H9 (cell line): ENCODE data around the gene NET1. TPM values are rescaled to one million over a fixed set of nuclear protein-coding genes. Genes with fewer than 3 reads are reported as not detected.

Source experiments
- DNase-seq: peaks from one replicate; pipeline ENCODE4 v3.0.0-alpha.2; 2017
- H2AFZ ChIP-seq: one replicate; pipeline ENCODE4 v1.6.1; 2013; ENCODE audit warnings: mild to moderate bottlenecking, low read length, control low read depth, moderate library complexity
- H2AK5ac ChIP-seq: 2 replicates; pipeline ENCODE4 v1.6.1; 2013; ENCODE audit warnings: low read length, control low read depth, mixed read lengths; ENCODE audit not compliant: insufficient read length
- H2BK120ac ChIP-seq: one replicate; pipeline ENCODE4 v1.6.1; 2013; ENCODE audit warnings: low read depth, mild to moderate bottlenecking, low read length, control low read depth, inconsistent platforms; ENCODE audit not compliant: poor library complexity, severe bottlenecking
- H2BK12ac ChIP-seq: 2 replicates; pipeline ENCODE4 v1.6.1; 2013; ENCODE audit warnings: low read length, control low read depth, mixed read lengths, low read depth; ENCODE audit not compliant: insufficient read length
- H2BK15ac ChIP-seq: 2 replicates; pipeline ENCODE4 v1.6.1; 2013; ENCODE audit warnings: low read depth, low read length, control low read depth
- H2BK20ac ChIP-seq: one replicate; pipeline ENCODE4 v1.6.1; 2013; ENCODE audit warnings: low read depth, mild to moderate bottlenecking, low read length, control low read depth, inconsistent platforms; ENCODE audit not compliant: poor library complexity, severe bottlenecking
- H2BK5ac ChIP-seq: 2 replicates; pipeline ENCODE4 v1.6.1; 2013; ENCODE audit warnings: low read length, control low read depth, mixed read lengths; ENCODE audit not compliant: insufficient read length
- H3K14ac ChIP-seq: 2 replicates; pipeline ENCODE4 v1.6.1; 2013; ENCODE audit warnings: low read length, control low read depth; ENCODE audit not compliant: insufficient read depth
- H3K18ac ChIP-seq: 2 replicates; pipeline ENCODE4 v1.6.1; 2013; ENCODE audit warnings: low read depth, mild to moderate bottlenecking, mixed read lengths, low read length, control low read depth; ENCODE audit not compliant: insufficient read length
- H3K23ac ChIP-seq: 2 replicates; pipeline ENCODE4 v1.6.1; 2013; ENCODE audit warnings: low read length, control low read depth, mixed read lengths, low read depth; ENCODE audit not compliant: insufficient read length
- H3K23me2 ChIP-seq: 2 replicates; pipeline ENCODE4 v1.6.1; 2013; ENCODE audit warnings: low read depth, mild to moderate bottlenecking, mixed read lengths, low read length, control low read depth; ENCODE audit not compliant: insufficient read length, poor library complexity, severe bottlenecking
- H3K27ac ChIP-seq: 2 replicates; pipeline ENCODE4 v1.5.1; 2013; ENCODE audit warnings: low read length, control low read depth, mixed read lengths, low read depth; ENCODE audit not compliant: insufficient read length
- H3K27me3 ChIP-seq: 2 replicates; pipeline ENCODE4 v1.6.1; 2013; ENCODE audit warnings: low read length, control low read depth, inconsistent platforms; ENCODE audit not compliant: insufficient read depth
- H3K4ac ChIP-seq: 2 replicates; pipeline ENCODE4 v1.6.1; 2013; ENCODE audit warnings: low read depth, mild to moderate bottlenecking, control low read depth, inconsistent platforms, low read length, moderate library complexity
- H3K4me1 ChIP-seq: 2 replicates; pipeline ENCODE4 v1.6.1; 2013; ENCODE audit warnings: low read length, control low read depth, inconsistent platforms; ENCODE audit not compliant: insufficient read depth
- H3K4me2 ChIP-seq: 2 replicates; pipeline ENCODE4 v1.6.1; 2013; ENCODE audit warnings: low read length, control low read depth, mixed read lengths; ENCODE audit not compliant: insufficient read length, insufficient read depth
- H3K56ac ChIP-seq: 2 replicates; pipeline ENCODE4 v1.6.1; 2013; ENCODE audit warnings: low read depth, mild to moderate bottlenecking, mixed read lengths, low read length, control low read depth; ENCODE audit not compliant: insufficient read length
- H3K79me1 ChIP-seq: 2 replicates; pipeline ENCODE4 v1.6.1; 2013; ENCODE audit warnings: low read depth, mild to moderate bottlenecking, moderate library complexity, low read length, control low read depth, inconsistent platforms; ENCODE audit not compliant: insufficient read depth, poor library complexity, severe bottlenecking
- H3K79me2 ChIP-seq: 2 replicates; pipeline ENCODE4 v1.6.1; 2013; ENCODE audit warnings: low read length, control low read depth, inconsistent platforms; ENCODE audit not compliant: insufficient read depth
- H3K9ac ChIP-seq: 2 replicates; pipeline ENCODE4 v1.6.1; 2013; ENCODE audit warnings: low read length, control low read depth, mixed read lengths; ENCODE audit not compliant: insufficient read length; ENCODE audit errors: extremely low read depth
- H3K9me3 ChIP-seq: one replicate; pipeline ENCODE4 v1.6.1; 2013; ENCODE audit warnings: low read depth, low read length, inconsistent platforms; ENCODE audit not compliant: control insufficient read depth
- H3T11ph ChIP-seq: one replicate; pipeline ENCODE4 v1.6.1; 2013; ENCODE audit warnings: mild to moderate bottlenecking, low read length, control low read depth, inconsistent platforms
- H4K20me1 ChIP-seq: one replicate; pipeline ENCODE4 v1.6.1; 2013; ENCODE audit not compliant: control insufficient read depth, insufficient read length, insufficient read depth
- H4K5ac ChIP-seq: 2 replicates; pipeline ENCODE4 v1.6.1; 2013; ENCODE audit warnings: low read depth, mild to moderate bottlenecking, mixed read lengths, low read length, control low read depth; ENCODE audit not compliant: insufficient read length
- H4K8ac ChIP-seq: replicated peaks from 2 replicates; pipeline ENCODE4 v1.6.1; 2013; ENCODE audit warnings: low read length, control low read depth, mixed read lengths, low read depth; ENCODE audit not compliant: insufficient read length
- H4K91ac ChIP-seq: 2 replicates; pipeline ENCODE4 v1.6.1; 2013; ENCODE audit warnings: low read depth, mild to moderate bottlenecking, moderate library complexity, mixed read lengths, low read length, control low read depth; ENCODE audit not compliant: insufficient read length
- H3K27ac Mint-ChIP-seq, 3 experiments: 2 replicates in 2 of 3; 3 replicates in 1 of 3; pipeline ENCODE4 v1.8.0; 2020 to 2021; ENCODE audit warnings: mixed read lengths in 3 of 3, mild to moderate bottlenecking in 1 of 3, moderate library complexity in 1 of 3
- H3K27me3 Mint-ChIP-seq: 2 replicates; pipeline ENCODE4 v1.8.0; 2021; ENCODE audit warnings: low read depth, mild to moderate bottlenecking, moderate library complexity, mixed read lengths
- H3K36me3 Mint-ChIP-seq, 3 experiments: 2 replicates in 2 of 3; 3 replicates in 1 of 3; pipeline ENCODE4 v1.8.0; 2020 to 2021; ENCODE audit warnings: low read depth in 3 of 3, mixed read lengths in 3 of 3; ENCODE audit not compliant: insufficient read depth in 1 of 3
- H3K4me1 Mint-ChIP-seq, 2 experiments: 2 replicates each; pipeline ENCODE4 v1.8.0; 2020; ENCODE audit warnings: mixed read lengths in 2 of 2
- H3K4me3 Mint-ChIP-seq, 2 experiments: 2 replicates in 1 of 2; 3 replicates in 1 of 2; pipeline ENCODE4 v1.8.0; 2020 to 2021; ENCODE audit warnings: mild to moderate bottlenecking in 2 of 2, mixed read lengths in 2 of 2, moderate library complexity in 1 of 2
- H3K9me3 Mint-ChIP-seq, 2 experiments: 2 replicates in 1 of 2; 3 replicates in 1 of 2; pipeline ENCODE4 v1.8.0; 2020; ENCODE audit warnings: mild to moderate bottlenecking in 2 of 2, mixed read lengths in 2 of 2, moderate library complexity in 1 of 2
- CTCF ChIP-seq: fragments of 200-600 bp; sonication (generic); conservative IDR thresholded peaks from 3 replicates; pipeline ENCODE4 v1.8.0; 2021; ENCODE audit warnings: antibody characterized with exemption, mild to moderate bottlenecking
- WGBS: extraction: QIAGEN DNeasy Blood & Tissue Kit; methylation state at CpG from one replicate; pipeline ENCODE4 v1.1.7; 2013; ENCODE audit warnings: missing lambda C conversion rate, low lambda C conversion rate, mixed read lengths; ENCODE audit not compliant: insufficient read length; ENCODE audit errors: extremely low coverage; 5-methylcytosine and 5-hydroxymethylcytosine counted together
- total RNA-seq: library from RNA; stranded (reverse); gene quantifications from 2 replicates; pipeline ENCODE4 v1.2.1, GENCODE V29; 2021

NET1 gene
- total RNA-seq, 1 experiment from 2014 or later: 50.6 TPM

- no peak overlapping the region for H2BK5ac ChIP-seq
- no peak overlapping the region for H2BK120ac ChIP-seq
- H3K56ac ChIP-seq: no peak overlapping the region
- no peak for DNase-seq
- no peak overlapping the region for H4K8ac ChIP-seq
- H3K27me3 ChIP-seq: no peaks in the 10 kb centered on the region
- H3T11ph ChIP-seq: no peak overlapping the region
- no peak overlapping the region for H3K23ac ChIP-seq
- no peak overlapping the region for H3K27ac ChIP-seq
- H2AK5ac ChIP-seq: no peak overlapping the region
- H2BK15ac ChIP-seq: no peak overlapping the region
- H3K4me1 ChIP-seq: no peaks in the 10 kb centered on the region; the same call in 1 of the 2 replicates
- H4K20me1 ChIP-seq: no peaks in the 10 kb centered on the region
- WGBS: no CpG with 5 or more reads among the region's 3 CpGs
- Mint-ChIP-seq H3K36me3 (peaks cover 57 to 92% (median 83%) of the 10 kb centered on the region in 3 experiments; a peak in 6 of 7 replicates), H3K4me3 (no peak overlapping the region), H3K27me3 (no peaks in the 10 kb centered on the region), H3K27ac (no peak overlapping the region), H3K4me1 (peaks cover 0 to 11% of the 10 kb centered on the region in 2 experiments; a peak in 3 of 4 replicates), H3K9me3 (peaks cover 0 to 14% of the 10 kb centered on the region in 2 experiments; a peak in 2 of 5 replicates)
- no peaks in the 10 kb centered on the region for H3K23me2 ChIP-seq
- H3K9ac ChIP-seq: no peak overlapping the region
- H3K79me2 ChIP-seq: no peaks in the 10 kb centered on the region
- no peak overlapping the region for H3K18ac ChIP-seq
- no peak overlapping the region for H3K4me2 ChIP-seq
- no peak overlapping the region for H3K4ac ChIP-seq
- H4K5ac ChIP-seq: no peak overlapping the region
- no peak overlapping the region for H2AFZ ChIP-seq
- no peak overlapping the region for H3K14ac ChIP-seq
- TF ChIP-seq CTCF: no peak
- no peaks in the 10 kb centered on the region for H3K9me3 ChIP-seq
- H2BK12ac ChIP-seq: no peak overlapping the region
- H2BK20ac ChIP-seq: no peak overlapping the region
- H4K91ac ChIP-seq: no peak overlapping the region
- no peaks in the 10 kb centered on the region for H3K79me1 ChIP-seq
Observed at GRCh38 chr10:5457741-5458140, 45.4 kb downstream of the NET1 start.
